Measurements from ENCODE around the gene CNOT2.

GRCh38 chr12:70213707-70214106 is 29.5 kb upstream of the CNOT2 start:
- TF ChIP-seq CTCF (IDR thresholded peaks at IDR 0.05) (no peak), POLR2A (IDR thresholded peaks at IDR 0.05) (no peak)

All from heart left ventricle (tissue), 13 donors.